ENCODE results near the gene DNAJB8. TPM values are rescaled to one million over a fixed set of nuclear protein-coding genes. Genes with fewer than 3 reads are reported as not detected.

Gene DNAJB8
- polyA plus RNA-seq, 1 experiment: not detected

GRCh38 chr3:128502712-128503111, 36.0 kb upstream of the DNAJB8 start:
- no peak for TF ChIP-seq CTCF (IDR thresholded peaks at IDR 0.05; ENCODE audit: insufficient read depth, low read depth, low read length)
- Histone ChIP-seq H3K27me3 (ENCODE audit: control insufficient read depth, insufficient read depth, low read length) (no peaks in the 10 kb centered on the region), H3K4me3 (ENCODE audit: low read depth, low read length) (no peak overlapping the region), H3K36me3 (ENCODE audit: control insufficient read depth, insufficient read depth, low read length) (peaks cover 2% of the 10 kb centered on the region; the same call in 1 of the 2 replicates)
- ChIA-PET POLR2A (no interaction called here), CTCF (interaction anchor here (0.9 to 1.7 kb wide), 3 partner anchors 10 to 350 kb away, joined by 3 to 6 read pairs (median 4); no protein-coding TSS in a partner anchor)
- DNase-seq (ENCODE audit: low read depth): no peak

- ChIA-PET CTCF (interaction anchor here (0.7 to 1.2 kb wide), 3 partner anchors 8 to 76 kb away, joined by 3 read pairs; no protein-coding TSS in a partner anchor), POLR2A (no interaction called here)
- no peak for TF ChIP-seq CTCF (IDR thresholded peaks at IDR 0.05; ENCODE audit: insufficient read depth, low read depth, low read length)
- DNase-seq (ENCODE audit: low read depth): no peak
- peaks cover 2% of the 10 kb centered on the region; the same call in 1 of the 2 replicates for H3K36me3 ChIP-seq (ENCODE audit: control insufficient read depth, insufficient read depth, low read length)
- H3K27me3 ChIP-seq (ENCODE audit: control insufficient read depth, insufficient read depth, low read length): no peaks in the 10 kb centered on the region
- no peak overlapping the region for H3K4me3 ChIP-seq (ENCODE audit: low read depth, low read length)
Measured at GRCh38 chr3:128501431-128501830, 34.7 kb upstream of the DNAJB8 start.

- no peak for DNase-seq (ENCODE audit: low read depth)
- Histone ChIP-seq H3K36me3 (ENCODE audit: control insufficient read depth, insufficient read depth, low read length) (peaks cover 2% of the 10 kb centered on the region; the same call in 1 of the 2 replicates), H3K27me3 (ENCODE audit: control insufficient read depth, insufficient read depth, low read length) (no peaks in the 10 kb centered on the region), H3K4me3 (ENCODE audit: low read depth, low read length) (no peak overlapping the region)
- TF ChIP-seq CTCF (IDR thresholded peaks at IDR 0.05; ENCODE audit: insufficient read depth, low read depth, low read length): no peak
- CTCF ChIA-PET: interaction anchor here (0.7 kb wide), 1 partner anchor 75 kb away, joined by 4 read pairs; no protein-coding TSS in a partner anchor
- POLR2A ChIA-PET: no interaction called here
Measured at GRCh38 chr3:128500556-128500955, 33.9 kb upstream of the DNAJB8 start.

- H3K4me3 ChIP-seq (ENCODE audit: low read depth, low read length): no peak overlapping the region
- peaks cover 2% of the 10 kb centered on the region; the same call in 1 of the 2 replicates for H3K36me3 ChIP-seq (ENCODE audit: control insufficient read depth, insufficient read depth, low read length)
- TF ChIP-seq CTCF (IDR thresholded peaks at IDR 0.05; ENCODE audit: insufficient read depth, low read depth, low read length): no peak
- CTCF ChIA-PET: interaction anchor here (0.7 to 5.3 kb wide), 5 partner anchors 7 to 73 kb away, joined by 3 to 60 read pairs (median 4); no protein-coding TSS in a partner anchor
- no peak for DNase-seq (ENCODE audit: low read depth)
- no peaks in the 10 kb centered on the region for H3K27me3 ChIP-seq (ENCODE audit: control insufficient read depth, insufficient read depth, low read length)
- POLR2A ChIA-PET: no interaction called here
Measured at GRCh38 chr3:128499724-128500275, 33.1 kb upstream of the DNAJB8 start.

- POLR2A ChIA-PET: no interaction called here
- no peak for TF ChIP-seq CTCF (IDR thresholded peaks at IDR 0.05; ENCODE audit: insufficient read depth, low read depth, low read length)
- no peak for DNase-seq (ENCODE audit: low read depth)
- Histone ChIP-seq H3K36me3 (ENCODE audit: control insufficient read depth, insufficient read depth, low read length) (peaks cover 2% of the 10 kb centered on the region; the same call in 1 of the 2 replicates), H3K4me3 (ENCODE audit: low read depth, low read length) (no peak overlapping the region), H3K27me3 (ENCODE audit: control insufficient read depth, insufficient read depth, low read length) (no peaks in the 10 kb centered on the region; the same call in 1 of the 2 replicates)
- CTCF ChIA-PET: interaction anchor here (0.7 to 5.3 kb wide), 7 partner anchors 8 to 73 kb away, joined by 3 to 60 read pairs (median 5); no protein-coding TSS in a partner anchor
Measured at GRCh38 chr3:128498901-128499530, 32.3 kb upstream of the DNAJB8 start.
